OCI-LY3 (cell line): ENCODE results near the gene DMGDH.

Experiments
- H2AFZ ChIP-seq: fragments of 200-600, 300-600 bp; shearing (Covaris generic); 2 replicates; pipeline ENCODE4 v1.6.0; 2014; ENCODE audit warnings: antibody characterized with exemption, low read depth, low read length
- H3K27ac ChIP-seq: fragments of 200-600, 300-600 bp; sonication (generic); 2 replicates; pipeline ENCODE4 v1.5.1; 2014; ENCODE audit warnings: mild to moderate bottlenecking, low read length, moderate library complexity, mixed read lengths
- H3K27me3 ChIP-seq: fragments of 200-600, 300-600 bp; sonication (generic); 2 replicates; pipeline ENCODE4 v1.6.1; 2014; ENCODE audit warnings: low read depth, low read length, mixed read lengths
- H3K36me3 ChIP-seq: fragments of 200-600, 300-600 bp; sonication (generic); replicated peaks from 2 replicates; pipeline ENCODE3; 2014; ENCODE audit warnings: low read depth, low read length, mixed read lengths
- H3K4me1 ChIP-seq: fragments of 300-600, 200-600 bp; sonication (generic); 2 replicates; pipeline ENCODE4 v1.6.1; 2014; ENCODE audit warnings: low read length, mixed read lengths
- H3K4me2 ChIP-seq: fragments of 200-600, 300-600 bp; sonication (generic); 2 replicates; pipeline ENCODE4 v1.6.1; 2014; ENCODE audit warnings: low read length, mixed read lengths
- H3K4me3 ChIP-seq: fragments of 300-600, 200-600 bp; sonication (generic); 2 replicates; pipeline ENCODE4 v1.5.1; 2014; ENCODE audit warnings: antibody characterized with exemption, mild to moderate bottlenecking, low read length, moderate library complexity
- H3K79me2 ChIP-seq: fragments of 300-600, 200-600 bp; shearing (Covaris generic); 2 replicates; pipeline ENCODE4 v1.6.1; 2014; ENCODE audit warnings: mild to moderate bottlenecking, low read length, mixed read lengths
- H3K9ac ChIP-seq: fragments of 300-600, 200-600 bp; shearing (Covaris generic); 2 replicates; pipeline ENCODE4 v1.6.0; 2014; ENCODE audit warnings: mild to moderate bottlenecking, low read length, moderate library complexity
- H3K9me3 ChIP-seq: fragments of 200-600, 300-600 bp; shearing (Covaris generic); 2 replicates; pipeline ENCODE4 v1.6.1; 2014; ENCODE audit warnings: low read length, mixed read lengths; ENCODE audit not compliant: insufficient read depth
- H4K20me1 ChIP-seq: fragments of 200-600, 300-600 bp; sonication (generic); 2 replicates; pipeline ENCODE4 v1.6.1; 2016; ENCODE audit warnings: low read length, mixed read lengths; ENCODE audit not compliant: insufficient read depth
- CTCF ChIP-seq: fragments of 200-600, 300-600 bp; sonication (generic); IDR thresholded peaks from 2 replicates; pipeline ENCODE4 v1.5.1; 2014; ENCODE audit warnings: antibody characterized with exemption, low read length, low read depth
- EZH2phosphoT487 ChIP-seq: fragments of 200-600 bp; shearing (Covaris generic); IDR thresholded peaks from 2 replicates; pipeline ENCODE4 v1.6.1; 2018; ENCODE audit warnings: antibody characterized with exemption, mixed run types, low read depth

Gene DMGDH

GRCh38 chr5:79014631-79015030, 54.8 kb downstream of the DMGDH start:
- Histone ChIP-seq H3K9me3 (no peaks in the 10 kb centered on the region), H2AFZ (no peak overlapping the region), H3K27me3 (peaks cover 6% of the 10 kb centered on the region)

GRCh38 chr5:79011869-79012268, 57.6 kb downstream of the DMGDH start:
- no peaks in the 10 kb centered on the region for H4K20me1 ChIP-seq
- H3K4me3 ChIP-seq, result no peak overlapping the region
- no peaks in the 10 kb centered on the region for H3K4me1 ChIP-seq
- H3K27me3 ChIP-seq, result peaks cover 6% of the 10 kb centered on the region
- H3K9ac ChIP-seq, result no peak overlapping the region
- H3K36me3 ChIP-seq, result no peaks in the 10 kb centered on the region
- H3K27ac ChIP-seq, result no peak overlapping the region
- TF ChIP-seq EZH2phosphoT487 (no peak), CTCF (no peak)
- H3K4me2 ChIP-seq, result no peak overlapping the region
- no peaks in the 10 kb centered on the region for H3K79me2 ChIP-seq
- no peaks in the 10 kb centered on the region for H3K9me3 ChIP-seq
- no peak overlapping the region for H2AFZ ChIP-seq

More at GRCh38 chr5:79014631-79015030, 54.8 kb downstream of the DMGDH start:
- no peaks in the 10 kb centered on the region for H3K36me3 ChIP-seq
- H3K4me2 ChIP-seq, result no peak overlapping the region
- no peak for TF ChIP-seq EZH2phosphoT487
- H3K4me1 ChIP-seq, result no peaks in the 10 kb centered on the region
- H3K27ac ChIP-seq, result no peak overlapping the region
- H3K4me3 ChIP-seq, result no peak overlapping the region
- H3K79me2 ChIP-seq, result no peaks in the 10 kb centered on the region
- no peaks in the 10 kb centered on the region for H4K20me1 ChIP-seq
- no peak overlapping the region for H3K9ac ChIP-seq

DNA sequence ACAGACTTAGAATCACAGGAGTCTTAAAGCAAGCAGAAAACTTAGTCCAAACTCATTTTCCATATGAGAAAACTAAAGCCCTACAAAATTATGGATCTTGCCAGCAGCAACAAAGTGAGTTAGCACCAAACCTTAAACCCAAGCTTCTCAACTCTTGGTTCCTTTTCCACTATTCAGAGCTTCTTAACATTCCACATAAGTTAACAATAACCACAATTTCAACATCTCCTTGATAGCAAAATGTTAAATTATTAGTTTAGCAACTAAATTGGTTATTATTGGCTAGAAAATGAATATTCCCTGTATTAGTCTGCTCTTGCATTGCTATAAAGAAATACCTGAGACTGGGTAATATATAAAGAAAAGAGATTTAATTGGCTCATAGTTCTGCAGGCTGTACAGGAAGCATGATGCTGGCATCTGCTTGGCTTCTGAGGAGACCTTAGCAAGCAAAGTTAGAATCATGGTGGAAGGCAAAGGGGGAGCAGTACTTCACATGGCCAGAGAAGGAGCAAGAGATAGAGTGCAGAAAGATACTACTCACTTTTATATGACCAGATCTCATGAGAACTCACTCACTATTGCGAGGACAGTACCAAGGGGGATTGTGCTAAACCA, 58.1 kb downstream of the DMGDH start:
- Histone ChIP-seq H4K20me1 (no peaks in the 10 kb centered on the region), H3K4me2 (no peak overlapping the region), H3K27me3 (peaks cover 1% of the 10 kb centered on the region), H3K36me3 (no peaks in the 10 kb centered on the region), H3K27ac (no peak overlapping the region), H3K79me2 (no peaks in the 10 kb centered on the region), H3K9ac (no peak overlapping the region), H2AFZ (no peak overlapping the region), H3K9me3 (no peaks in the 10 kb centered on the region), H3K4me3 (no peak overlapping the region), H3K4me1 (no peaks in the 10 kb centered on the region)
- TF ChIP-seq CTCF (no peak), EZH2phosphoT487 (no peak)

GRCh38 chr5:79008362-79008761, 61.1 kb downstream of the DMGDH start:
- H3K4me3 ChIP-seq, result no peak overlapping the region
- no peaks in the 10 kb centered on the region for H4K20me1 ChIP-seq
- no peaks in the 10 kb centered on the region for H3K4me1 ChIP-seq
- H2AFZ ChIP-seq, result no peak overlapping the region
- no peaks in the 10 kb centered on the region for H3K36me3 ChIP-seq
- H3K27me3 ChIP-seq, result no peaks in the 10 kb centered on the region
- no peaks in the 10 kb centered on the region for H3K79me2 ChIP-seq
- no peaks in the 10 kb centered on the region for H3K9me3 ChIP-seq
- H3K27ac ChIP-seq, result no peak overlapping the region
- TF ChIP-seq EZH2phosphoT487, result no peak
- TF ChIP-seq CTCF, result no peak
- H3K9ac ChIP-seq, result no peak overlapping the region
- H3K4me2 ChIP-seq, result no peak overlapping the region
